GM18505 (cell line): Measurements from ENCODE around the gene NFYA.

Experiments used
- ATAC-seq: cut with Tn5 transposase; IDR thresholded peaks from one replicate; pipeline ENCODE4 v1.9.1; 2021; ENCODE audit not compliant: unreplicated experiment
- POLR2A ChIP-seq: IDR thresholded peaks from 4 replicates; pipeline ENCODE4 v1.6.1; 2011; ENCODE audit warnings: borderline replicate concordance; ENCODE audit not compliant: insufficient read depth, insufficient read length; ENCODE audit errors: extremely low read depth

NFYA gene

DNA sequence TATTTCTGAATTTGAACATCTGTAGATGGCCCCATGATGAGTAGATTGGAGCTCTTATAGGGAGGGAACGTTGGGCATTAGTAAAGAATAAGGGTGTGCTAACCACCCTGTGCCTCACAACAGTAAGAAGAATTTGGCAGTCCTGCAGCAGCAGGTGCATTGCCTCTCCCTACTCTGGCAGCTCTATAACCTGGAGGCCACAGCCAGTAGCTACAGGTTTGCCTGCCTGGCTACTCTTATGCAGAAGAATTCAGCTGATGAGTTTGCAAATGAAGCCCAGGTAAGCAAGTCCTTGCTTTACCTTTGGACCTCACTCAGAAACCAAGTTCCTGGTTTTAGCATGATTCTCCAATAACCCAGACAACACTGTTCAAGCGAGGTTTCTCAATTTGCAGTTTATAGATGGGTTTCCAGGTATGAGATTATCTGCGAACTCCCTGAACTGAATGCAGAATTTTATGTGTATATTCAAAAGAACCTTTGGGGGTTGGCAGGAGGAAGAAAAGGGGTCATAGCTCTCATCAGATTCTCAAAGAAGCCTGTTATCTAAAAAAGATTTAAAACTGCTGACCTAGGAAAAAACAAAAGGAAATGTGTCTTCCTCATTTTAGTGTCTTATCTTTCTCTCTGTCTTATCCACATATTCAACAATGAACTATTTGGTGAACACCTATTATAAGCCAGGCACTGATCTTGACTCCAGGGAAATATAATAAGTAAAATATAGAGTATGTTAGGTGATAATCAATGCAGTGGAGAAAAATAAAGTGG lies 62.5 kb downstream of the NFYA start:
- TF ChIP-seq POLR2A = no peak
- no peak for ATAC-seq

DNA sequence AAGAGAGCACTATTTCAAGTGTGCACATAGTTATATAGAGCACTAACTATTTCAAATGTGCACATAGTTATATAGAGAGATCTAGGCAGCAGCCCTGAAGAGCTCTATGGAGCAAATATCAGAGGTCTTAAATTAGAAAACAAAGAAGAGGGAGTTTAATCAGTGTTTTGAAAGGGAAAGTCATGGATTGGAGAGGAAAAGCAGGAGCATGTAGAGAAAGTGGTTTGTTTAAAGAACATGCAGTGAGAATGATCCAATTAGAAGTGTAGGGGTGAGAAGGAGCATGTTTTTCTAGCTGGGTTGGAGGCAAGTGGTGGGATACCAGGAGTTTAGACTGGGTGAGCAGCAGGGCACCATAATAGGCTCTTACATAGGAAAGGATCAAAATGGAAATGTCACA lies 64.1 kb downstream of the NFYA start:
- TF ChIP-seq POLR2A = no peak
- ATAC-seq = no peak

DNA sequence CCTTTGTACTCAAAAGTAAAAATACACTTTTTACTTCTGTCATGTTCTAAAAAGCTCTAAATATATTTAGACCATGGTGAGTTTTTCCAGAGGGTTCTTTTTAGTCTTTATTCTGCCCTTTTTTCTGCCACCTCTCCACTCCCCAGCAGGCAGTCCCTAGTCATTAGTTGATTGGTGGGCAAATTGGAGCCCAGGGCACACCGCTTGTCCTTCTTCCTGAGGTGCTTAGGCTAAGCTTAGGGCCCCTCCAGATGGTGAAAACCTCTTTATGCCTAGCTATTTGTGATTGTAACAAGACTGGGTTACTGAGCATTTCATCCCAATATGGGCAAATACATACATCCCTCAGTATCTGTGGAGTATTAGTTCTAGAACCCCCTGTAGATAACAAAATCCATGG lies 75.1 kb downstream of the NFYA start:
- no peak for TF ChIP-seq POLR2A
- no peak for ATAC-seq
